Measurements from ENCODE around the gene KLHL8.
"Not testable (repeated sequence)": the region's sequence is repeated elsewhere in the genome, so short reads cannot be mapped to it uniquely, and the experiment has no call there.

Gene KLHL8

GRCh38 chr4:87151730-87152129 lies 68.7 kb downstream of the KLHL8 start:
- TF ChIP-seq CTCF (IDR thresholded peaks at IDR 0.05; ENCODE audit: low read depth, low read length) = no peak
- DNase-seq (ENCODE audit: extremely low read depth, low read depth) = no peak

- peak; percentile 37 for DNase-seq (ENCODE audit: extremely low read depth, low read depth)
- TF ChIP-seq CTCF (IDR thresholded peaks at IDR 0.05; ENCODE audit: low read depth, low read length) = peak; percentile 78
Observed at GRCh38 chr4:87150498-87151261, 69.7 kb downstream of the KLHL8 start.

- no peak for TF ChIP-seq CTCF (IDR thresholded peaks at IDR 0.05; ENCODE audit: low read depth, low read length)
- no peak for DNase-seq (ENCODE audit: extremely low read depth, low read depth)
Observed at GRCh38 chr4:87147116-87147515, 73.3 kb downstream of the KLHL8 start.

GRCh38 chr4:87145934-87146333 lies 74.5 kb downstream of the KLHL8 start:
- DNase-seq (ENCODE audit: extremely low read depth, low read depth) = not testable (repeated sequence)

- TF ChIP-seq CTCF (IDR thresholded peaks at IDR 0.05; ENCODE audit: low read depth, low read length) = no peak
- DNase-seq (ENCODE audit: extremely low read depth, low read depth) = no peak
Observed at GRCh38 chr4:87144356-87144755, 76.1 kb downstream of the KLHL8 start.

- TF ChIP-seq CTCF (IDR thresholded peaks at IDR 0.05; ENCODE audit: low read depth, low read length) = no peak
- no peak for DNase-seq (ENCODE audit: extremely low read depth, low read depth)
Observed at GRCh38 chr4:87141428-87141827, 79.0 kb downstream of the KLHL8 start.

GRCh38 chr4:87134122-87134521 lies 86.3 kb downstream of the KLHL8 start:
- DNase-seq (ENCODE audit: extremely low read depth, low read depth) = no peak
- TF ChIP-seq CTCF (IDR thresholded peaks at IDR 0.05; ENCODE audit: low read depth, low read length) = no peak

- TF ChIP-seq CTCF (IDR thresholded peaks at IDR 0.05; ENCODE audit: low read depth, low read length) = no peak
- DNase-seq (ENCODE audit: extremely low read depth, low read depth) = no peak
Observed at GRCh38 chr4:87133183-87133582, 87.2 kb downstream of the KLHL8 start.
